ENCODE data around the gene CLRN1.

The CLRN1 gene

GRCh38 chr3:150972366-150973071 lies at the start of gene CLRN1:
CLRN1 (minus strand) TSS chr3:150972727; CDS start chr3:150972708, 19 bp downstream.
- Histone ChIP-seq H3F3A (ENCODE audit: insufficient read depth, low read length) (no peaks in the 10 kb centered on the region), H3K9me2 (replicated peaks; ENCODE audit: insufficient read depth, low read length) (no peaks in the 10 kb centered on the region), H4K20me1 (ENCODE audit: insufficient read depth, low read length) (no peaks in the 10 kb centered on the region), H3K36me3 (replicated peaks; ENCODE audit: insufficient read depth, low read length) (no peaks in the 10 kb centered on the region), H3K27me3 (replicated peaks; ENCODE audit: insufficient read depth, low read length) (no peaks in the 10 kb centered on the region), H3K9ac (ENCODE audit: low read length) (no peak within 1 kb of the TSS), H3K4me1 (ENCODE audit: low read length) (no peaks in the 10 kb centered on the region), H3K9me3 (replicated peaks; ENCODE audit: insufficient read depth, low read length) (no peaks in the 10 kb centered on the region), H3K4me2 (ENCODE audit: low read depth, low read length) (no peak within 1 kb of the TSS), H3K79me2 (ENCODE audit: low read length) (no peaks in the 10 kb centered on the region), H3K4me3 (ENCODE audit: low read length) (no peak within 1 kb of the TSS), H2AFZ (ENCODE audit: low read length) (no peak within 1 kb of the TSS), H3K27ac (ENCODE audit: low read length) (no peak within 1 kb of the TSS)
- TF ChIP-seq CTCF (IDR thresholded peaks at IDR 0.05; ENCODE audit: low read length): no peak
- TF ChIP-seq EZH2phosphoT487 (IDR thresholded peaks at IDR 0.05; ENCODE audit: low read length): no peak
- TF ChIP-seq EZH2 (optimal IDR thresholded peaks at IDR 0.05; ENCODE audit: low read depth, low read length): no peak
- no peak for DNase-seq

- H3K9me2 ChIP-seq (replicated peaks; ENCODE audit: insufficient read depth, low read length): no peaks in the 10 kb centered on the region
- no peak for DNase-seq
- H3K4me1 ChIP-seq (ENCODE audit: low read length): no peaks in the 10 kb centered on the region
- no peak overlapping the region for H3K27ac ChIP-seq (ENCODE audit: low read length)
- TF ChIP-seq EZH2phosphoT487 (IDR thresholded peaks at IDR 0.05; ENCODE audit: low read length) (no peak), EZH2 (optimal IDR thresholded peaks at IDR 0.05; ENCODE audit: low read depth, low read length) (no peak), CTCF (IDR thresholded peaks at IDR 0.05; ENCODE audit: low read length) (no peak)
- H3K79me2 ChIP-seq (ENCODE audit: low read length): no peaks in the 10 kb centered on the region
- H3K27me3 ChIP-seq (replicated peaks; ENCODE audit: insufficient read depth, low read length): no peaks in the 10 kb centered on the region
- H3K9ac ChIP-seq (ENCODE audit: low read length): no peak overlapping the region
- H3K36me3 ChIP-seq (replicated peaks; ENCODE audit: insufficient read depth, low read length): no peaks in the 10 kb centered on the region
- H3K4me3 ChIP-seq (ENCODE audit: low read length): no peak overlapping the region
- no peak overlapping the region for H2AFZ ChIP-seq (ENCODE audit: low read length)
- no peaks in the 10 kb centered on the region for H4K20me1 ChIP-seq (ENCODE audit: insufficient read depth, low read length)
- H3K4me2 ChIP-seq (ENCODE audit: low read depth, low read length): no peak overlapping the region
- no peaks in the 10 kb centered on the region for H3K9me3 ChIP-seq (replicated peaks; ENCODE audit: insufficient read depth, low read length)
- H3F3A ChIP-seq (ENCODE audit: insufficient read depth, low read length): no peaks in the 10 kb centered on the region
These were observed 43.9 kb upstream of the CLRN1 start for GRCh38 chr3:151016478-151016795.

GRCh38 chr3:151015767-151016477 lies 43.4 kb upstream of the CLRN1 start:
- no peak for DNase-seq

GRCh38 chr3:151015181-151015580 lies 42.7 kb upstream of the CLRN1 start:
- Histone ChIP-seq H3K4me2 (ENCODE audit: low read depth, low read length) (no peak overlapping the region), H3K9ac (ENCODE audit: low read length) (no peak overlapping the region), H3F3A (ENCODE audit: insufficient read depth, low read length) (no peaks in the 10 kb centered on the region), H4K20me1 (ENCODE audit: insufficient read depth, low read length) (no peaks in the 10 kb centered on the region), H3K36me3 (replicated peaks; ENCODE audit: insufficient read depth, low read length) (no peaks in the 10 kb centered on the region), H3K4me1 (ENCODE audit: low read length) (no peaks in the 10 kb centered on the region), H3K9me3 (replicated peaks; ENCODE audit: insufficient read depth, low read length) (no peaks in the 10 kb centered on the region), H3K27ac (ENCODE audit: low read length) (no peak overlapping the region), H3K9me2 (replicated peaks; ENCODE audit: insufficient read depth, low read length) (no peaks in the 10 kb centered on the region), H3K4me3 (ENCODE audit: low read length) (no peak overlapping the region), H2AFZ (ENCODE audit: low read length) (no peak overlapping the region), H3K79me2 (ENCODE audit: low read length) (no peaks in the 10 kb centered on the region), H3K27me3 (replicated peaks; ENCODE audit: insufficient read depth, low read length) (no peaks in the 10 kb centered on the region)
- TF ChIP-seq CTCF (IDR thresholded peaks at IDR 0.05; ENCODE audit: low read length): no peak
- TF ChIP-seq EZH2 (optimal IDR thresholded peaks at IDR 0.05; ENCODE audit: low read depth, low read length): no peak
- no peak for TF ChIP-seq EZH2phosphoT487 (IDR thresholded peaks at IDR 0.05; ENCODE audit: low read length)
- DNase-seq: no peak

More at GRCh38 chr3:151015767-151016477, 43.4 kb upstream of the CLRN1 start:
- Histone ChIP-seq H3K4me3 (ENCODE audit: low read length) (no peak overlapping the region), H3K27ac (ENCODE audit: low read length) (no peak overlapping the region), H3K4me1 (ENCODE audit: low read length) (no peaks in the 10 kb centered on the region), H3K79me2 (ENCODE audit: low read length) (no peaks in the 10 kb centered on the region), H3K4me2 (ENCODE audit: low read depth, low read length) (no peak overlapping the region), H2AFZ (ENCODE audit: low read length) (no peak overlapping the region), H3K27me3 (replicated peaks; ENCODE audit: insufficient read depth, low read length) (no peaks in the 10 kb centered on the region), H3F3A (ENCODE audit: insufficient read depth, low read length) (no peaks in the 10 kb centered on the region), H4K20me1 (ENCODE audit: insufficient read depth, low read length) (no peaks in the 10 kb centered on the region), H3K9ac (ENCODE audit: low read length) (no peak overlapping the region), H3K9me2 (replicated peaks; ENCODE audit: insufficient read depth, low read length) (no peaks in the 10 kb centered on the region), H3K9me3 (replicated peaks; ENCODE audit: insufficient read depth, low read length) (no peaks in the 10 kb centered on the region), H3K36me3 (replicated peaks; ENCODE audit: insufficient read depth, low read length) (no peaks in the 10 kb centered on the region)
- no peak for TF ChIP-seq EZH2phosphoT487 (IDR thresholded peaks at IDR 0.05; ENCODE audit: low read length)

All from MM.1S (cell line).